Vagina (tissue), 2 donors: ENCODE results near the gene NOTO.

Experiments used
- POLR2AphosphoS5 ChIP-seq, 2 donors: sonication (generic); formaldehyde crosslinking; IDR thresholded peaks; one replicate each; pipeline ENCODE4 v1.9.0; 2017; ENCODE audit warnings: antibody characterized with exemption in 2 of 2, mild to moderate bottlenecking in 2 of 2, low read depth in 1 of 2; ENCODE audit not compliant: insufficient read depth in 1 of 2
- TF ChIP-seq, protein P1 (sequence below), 3 experiments: fragments of 450-650 bp in 2 of 3; fragments of 200-600 bp in 1 of 3; sonication (generic) in 1 of 3; IDR thresholded peaks; one replicate each; pipeline ENCODE4 v1.5.1; 2017 to 2019; ENCODE audit warnings: antibody characterized with exemption in 3 of 3, mild to moderate bottlenecking in 2 of 3, moderate library complexity in 2 of 3

DNA sequence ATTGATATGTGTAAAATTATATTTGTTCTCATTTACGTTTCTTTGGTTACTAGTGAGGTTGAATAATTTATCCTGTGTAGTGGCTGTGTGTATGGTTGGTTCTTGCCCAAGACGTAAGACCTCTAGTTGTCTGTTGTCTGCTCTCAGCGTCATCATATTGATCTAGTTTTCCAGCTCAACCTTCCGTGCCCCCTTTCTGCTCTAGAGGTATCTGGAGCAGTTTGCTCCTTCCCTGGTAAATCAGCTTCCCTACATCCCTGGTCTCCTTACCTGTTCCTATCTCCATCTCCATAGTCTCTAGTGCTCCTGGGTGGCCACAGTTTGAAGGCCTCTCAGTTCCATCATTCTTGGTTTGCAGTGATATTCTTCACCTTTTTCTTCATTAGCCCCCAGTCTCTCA lies 12.9 kb downstream of the NOTO start:
- TF ChIP-seq, protein P1, sequence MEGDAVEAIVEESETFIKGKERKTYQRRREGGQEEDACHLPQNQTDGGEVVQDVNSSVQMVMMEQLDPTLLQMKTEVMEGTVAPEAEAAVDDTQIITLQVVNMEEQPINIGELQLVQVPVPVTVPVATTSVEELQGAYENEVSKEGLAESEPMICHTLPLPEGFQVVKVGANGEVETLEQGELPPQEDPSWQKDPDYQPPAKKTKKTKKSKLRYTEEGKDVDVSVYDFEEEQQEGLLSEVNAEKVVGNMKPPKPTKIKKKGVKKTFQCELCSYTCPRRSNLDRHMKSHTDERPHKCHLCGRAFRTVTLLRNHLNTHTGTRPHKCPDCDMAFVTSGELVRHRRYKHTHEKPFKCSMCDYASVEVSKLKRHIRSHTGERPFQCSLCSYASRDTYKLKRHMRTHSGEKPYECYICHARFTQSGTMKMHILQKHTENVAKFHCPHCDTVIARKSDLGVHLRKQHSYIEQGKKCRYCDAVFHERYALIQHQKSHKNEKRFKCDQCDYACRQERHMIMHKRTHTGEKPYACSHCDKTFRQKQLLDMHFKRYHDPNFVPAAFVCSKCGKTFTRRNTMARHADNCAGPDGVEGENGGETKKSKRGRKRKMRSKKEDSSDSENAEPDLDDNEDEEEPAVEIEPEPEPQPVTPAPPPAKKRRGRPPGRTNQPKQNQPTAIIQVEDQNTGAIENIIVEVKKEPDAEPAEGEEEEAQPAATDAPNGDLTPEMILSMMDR (IDR thresholded peaks at IDR 0.05): no peak
- no peak for TF ChIP-seq POLR2AphosphoS5 (IDR thresholded peaks at IDR 0.05; ENCODE audit: insufficient read depth in 1 of 2, low read depth in 1 of 2)
